Karpas-422 (cell line): ENCODE data around the gene PRSS50. TPM values are rescaled to one million over a fixed set of nuclear protein-coding genes. Genes with fewer than 3 reads are reported as not detected.

ENCODE experiments used
- DNase-seq: peaks from one replicate; pipeline ENCODE4 v3.0.0-alpha.2; 2015
- H2AFZ ChIP-seq: fragments of 200-600 bp; sonication (generic); 2 replicates; pipeline ENCODE4 v1.6.1; 2014; ENCODE audit warnings: antibody characterized with exemption, low read length, mixed read lengths
- H3K27ac ChIP-seq: fragments of 200-600 bp; sonication (generic); 2 replicates; pipeline ENCODE4 v1.5.1; 2014; ENCODE audit warnings: mild to moderate bottlenecking, low read length, moderate library complexity
- H3K27me3 ChIP-seq: fragments of 200-600 bp; sonication (generic); 2 replicates; pipeline ENCODE4 v1.6.1; 2014; ENCODE audit warnings: low read length, mixed read lengths
- H3K36me3 ChIP-seq: fragments of 200-600 bp; sonication (generic); 2 replicates; pipeline ENCODE4 v1.6.1; 2014; ENCODE audit warnings: low read length, mixed read lengths; ENCODE audit not compliant: insufficient read depth
- H3K4me1 ChIP-seq: fragments of 200-600 bp; sonication (generic); 2 replicates; pipeline ENCODE4 v1.6.1; 2014; ENCODE audit warnings: mild to moderate bottlenecking, low read length, mixed read lengths
- H3K4me2 ChIP-seq: fragments of 200-600 bp; sonication (generic); 2 replicates; pipeline ENCODE4 v1.6.1; 2014; ENCODE audit warnings: low read length, low read depth, mild to moderate bottlenecking; ENCODE audit not compliant: poor library complexity, severe bottlenecking
- H3K4me3 ChIP-seq: fragments of 200-600 bp; sonication (generic); 2 replicates; pipeline ENCODE4 v1.5.1; 2014; ENCODE audit warnings: mild to moderate bottlenecking, antibody characterized with exemption, low read length, mixed read lengths
- H3K79me2 ChIP-seq: fragments of 200-600 bp; sonication (generic); 2 replicates; pipeline ENCODE4 v1.6.1; 2014; ENCODE audit warnings: mild to moderate bottlenecking, low read length, mixed read lengths
- H3K9ac ChIP-seq: fragments of 200-600 bp; sonication (generic); 2 replicates; pipeline ENCODE4 v1.6.0; 2014; ENCODE audit warnings: low read length
- H3K9me2 ChIP-seq: fragments of 200-600 bp; sonication (generic), shearing (Covaris generic); replicated peaks from 2 replicates; pipeline ENCODE4 v1.6.0; 2014; ENCODE audit warnings: mild to moderate bottlenecking, low read length, moderate library complexity; ENCODE audit not compliant: insufficient read depth
- H3K9me3 ChIP-seq: fragments of 300-700, 200-600 bp; sonication (generic); 2 replicates; pipeline ENCODE4 v1.6.1; 2014; ENCODE audit warnings: low read length, mixed read lengths
- H4K20me1 ChIP-seq: fragments of 200-600 bp; sonication (generic); 2 replicates; pipeline ENCODE4 v1.6.1; 2014; ENCODE audit warnings: mild to moderate bottlenecking, antibody characterized with exemption, low read length, low read depth; ENCODE audit not compliant: insufficient read depth
- total RNA-seq: library from RNA; depleted of rRNA; stranded (reverse); fragments of >200 nt; shearing (Covaris generic); gene quantifications from 2 replicates; pipeline ENCODE4 v1.2.3, GENCODE V29; 2014; ENCODE audit warnings: low replicate concordance

PRSS50 gene
- total RNA-seq, 1 experiment from 2014 or later = not detected

DNA sequence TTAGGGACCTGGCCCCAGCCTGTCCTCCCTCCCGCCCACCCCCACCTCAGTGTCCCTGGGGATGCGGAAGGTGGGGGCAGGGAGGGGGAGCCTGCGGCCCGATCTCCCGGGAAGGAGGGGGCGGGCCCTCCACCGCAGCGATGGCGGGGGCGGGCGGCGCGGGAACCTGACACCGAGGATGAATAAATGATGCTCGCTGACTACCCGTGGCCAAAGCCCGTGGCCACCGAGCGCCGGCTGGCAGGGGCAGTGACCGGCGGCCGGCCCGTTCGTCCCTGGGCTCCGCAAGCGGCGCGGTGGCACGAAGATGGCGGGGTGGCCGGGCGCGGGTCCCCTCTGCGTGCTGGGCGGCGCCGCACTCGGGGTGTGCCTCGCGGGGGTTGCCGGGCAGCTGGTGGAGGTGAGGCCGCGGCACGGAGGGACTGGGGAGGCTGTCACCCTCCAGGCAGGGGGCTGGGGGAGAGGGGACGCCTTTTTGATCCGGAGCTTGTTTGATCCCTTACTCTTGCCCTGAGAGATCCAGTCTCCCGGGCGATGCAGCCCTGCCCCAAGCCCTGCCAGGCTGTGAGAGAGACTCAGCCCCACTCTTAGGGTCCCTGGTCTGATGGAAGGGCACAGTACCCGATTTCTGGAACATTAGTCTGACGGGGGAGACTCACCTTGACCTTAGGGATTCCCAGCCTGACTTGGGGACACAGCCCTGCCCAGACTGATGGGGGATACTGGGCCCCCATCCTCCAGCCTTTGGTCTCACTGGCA, 16.3 kb downstream of the PRSS50 start, which contains the start of gene TMIE:
TMIE (plus strand) TSS at position 212 of the 759 bp plus-strand sequence; CDS start at position 308, 96 bp downstream.
- no peak for DNase-seq
- Histone ChIP-seq H3K9me3 (no peaks in the 10 kb centered on the region), H3K4me2 (no peak within 1 kb of the TSS), H3K27ac (no peak within 1 kb of the TSS), H3K4me1 (no peaks in the 10 kb centered on the region), H3K9ac (no peak within 1 kb of the TSS), H3K36me3 (no peaks in the 10 kb centered on the region), H3K79me2 (no peaks in the 10 kb centered on the region), H2AFZ (no peak within 1 kb of the TSS), H3K4me3 (no peak within 1 kb of the TSS), H3K27me3 (no peaks in the 10 kb centered on the region), H4K20me1 (no peaks in the 10 kb centered on the region), H3K9me2 (no peaks in the 10 kb centered on the region)

DNA sequence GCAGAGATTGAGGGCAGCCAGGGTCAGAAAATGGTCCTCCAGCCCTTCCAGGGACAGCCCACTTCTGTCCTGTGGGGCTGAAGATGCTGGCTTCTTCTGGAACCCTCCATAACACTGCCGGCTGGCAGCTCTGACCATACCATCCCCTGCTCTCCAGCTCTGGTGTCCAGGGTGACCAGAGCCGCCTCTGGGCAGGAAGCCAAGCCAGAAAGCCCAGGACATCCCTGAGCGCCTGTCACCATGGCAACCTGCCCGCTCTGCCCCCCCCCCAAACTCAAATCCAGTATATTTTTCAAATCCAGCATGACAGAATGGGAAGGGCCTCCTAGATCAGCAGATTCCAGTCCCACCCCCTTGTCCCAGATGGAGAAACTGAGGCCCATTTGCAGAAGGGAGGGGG, 16.9 kb downstream of the PRSS50 start:
- DNase-seq = no peak
- Histone ChIP-seq H3K27me3 (no peaks in the 10 kb centered on the region), H3K4me3 (no peak overlapping the region), H3K27ac (no peak overlapping the region), H3K36me3 (no peaks in the 10 kb centered on the region), H3K9me3 (no peaks in the 10 kb centered on the region), H3K9ac (no peak overlapping the region), H3K4me2 (no peak overlapping the region), H3K79me2 (no peaks in the 10 kb centered on the region), H2AFZ (no peak overlapping the region), H3K4me1 (no peaks in the 10 kb centered on the region), H3K9me2 (no peaks in the 10 kb centered on the region), H4K20me1 (no peaks in the 10 kb centered on the region)

GRCh38 chr3:46699676-46700523, 17.8 kb downstream of the PRSS50 start:
- H3K36me3 ChIP-seq = no peaks in the 10 kb centered on the region
- no peaks in the 10 kb centered on the region for H3K79me2 ChIP-seq
- H3K4me3 ChIP-seq = no peak overlapping the region
- H3K9me3 ChIP-seq = no peaks in the 10 kb centered on the region
- H2AFZ ChIP-seq = no peak overlapping the region
- H3K27me3 ChIP-seq = no peaks in the 10 kb centered on the region
- no peaks in the 10 kb centered on the region for H3K9me2 ChIP-seq
- H4K20me1 ChIP-seq = no peaks in the 10 kb centered on the region
- no peak for DNase-seq
- H3K9ac ChIP-seq = no peak overlapping the region
- H3K4me1 ChIP-seq = no peaks in the 10 kb centered on the region
- H3K27ac ChIP-seq = no peak overlapping the region
- no peak overlapping the region for H3K4me2 ChIP-seq

GRCh38 chr3:46695962-46696894, 21.4 kb downstream of the PRSS50 start:
- no peak overlapping the region for H3K4me2 ChIP-seq
- H3K79me2 ChIP-seq = no peaks in the 10 kb centered on the region
- H3K9me3 ChIP-seq = no peaks in the 10 kb centered on the region
- no peak overlapping the region for H3K4me3 ChIP-seq
- H4K20me1 ChIP-seq = no peaks in the 10 kb centered on the region
- H3K9me2 ChIP-seq = no peaks in the 10 kb centered on the region
- H3K4me1 ChIP-seq = no peaks in the 10 kb centered on the region
- no peak for DNase-seq
- H3K9ac ChIP-seq = no peak overlapping the region
- no peaks in the 10 kb centered on the region for H3K36me3 ChIP-seq
- no peak overlapping the region for H3K27ac ChIP-seq
- no peaks in the 10 kb centered on the region for H3K27me3 ChIP-seq
- H2AFZ ChIP-seq = no peak overlapping the region

DNA sequence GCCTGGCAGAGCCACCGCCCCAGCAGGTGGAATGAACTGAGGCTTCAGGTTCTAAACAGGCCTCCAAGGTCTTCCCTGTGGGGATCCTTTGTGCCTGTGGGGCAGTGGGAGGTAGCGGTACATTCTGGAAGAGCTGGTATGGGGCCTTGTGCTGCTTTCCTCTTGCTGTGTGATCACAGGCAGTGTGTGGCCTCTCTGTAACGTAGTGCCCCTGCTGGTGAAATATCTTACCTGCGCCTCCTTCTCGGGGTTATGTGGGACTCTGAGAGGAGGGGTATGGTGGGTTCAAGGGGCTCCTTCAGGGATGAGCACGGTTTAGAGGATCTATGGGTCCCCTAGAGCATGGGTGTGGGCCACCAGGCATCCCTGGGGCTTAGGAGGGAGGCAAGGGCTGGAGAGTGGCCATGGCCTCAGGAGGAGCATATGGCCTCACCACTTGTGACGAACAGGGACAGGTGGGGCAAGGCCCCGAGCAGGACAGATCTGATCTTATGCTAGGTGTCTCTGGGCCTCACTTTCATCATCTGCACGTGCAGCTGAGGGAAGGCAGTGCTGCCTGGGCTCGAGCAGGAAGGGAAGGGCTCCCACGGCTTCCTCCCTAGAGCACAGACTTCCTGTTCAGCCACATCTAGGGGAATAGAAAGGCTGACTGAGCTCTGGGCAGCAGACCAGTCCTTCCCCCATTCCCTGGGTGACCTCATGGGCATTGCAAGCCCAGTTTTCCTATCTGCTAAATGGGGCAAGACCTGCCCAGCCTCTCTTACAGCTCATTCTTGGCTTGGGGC, 22.3 kb downstream of the PRSS50 start:
- Histone ChIP-seq H2AFZ (no peak overlapping the region), H3K27ac (no peak overlapping the region), H3K36me3 (no peaks in the 10 kb centered on the region), H4K20me1 (no peaks in the 10 kb centered on the region), H3K4me1 (no peaks in the 10 kb centered on the region), H3K9ac (no peak overlapping the region), H3K27me3 (no peaks in the 10 kb centered on the region), H3K9me2 (no peaks in the 10 kb centered on the region), H3K4me3 (no peak overlapping the region), H3K79me2 (no peaks in the 10 kb centered on the region), H3K9me3 (no peaks in the 10 kb centered on the region), H3K4me2 (no peak overlapping the region)
- DNase-seq = peak; percentile 70

GRCh38 chr3:46694520-46694919, 23.1 kb downstream of the PRSS50 start:
- DNase-seq = no peak
- Histone ChIP-seq H2AFZ (no peak overlapping the region), H3K36me3 (no peaks in the 10 kb centered on the region), H3K4me3 (no peak overlapping the region), H3K27me3 (no peaks in the 10 kb centered on the region), H3K27ac (no peak overlapping the region), H3K79me2 (no peaks in the 10 kb centered on the region), H3K4me1 (no peaks in the 10 kb centered on the region), H3K9ac (no peak overlapping the region), H4K20me1 (0 out of 2 replicates have a peak, but pooled peaks cover under 1% of the 10 kb centered on the region), H3K4me2 (no peak overlapping the region), H3K9me3 (no peaks in the 10 kb centered on the region), H3K9me2 (no peaks in the 10 kb centered on the region)

DNA sequence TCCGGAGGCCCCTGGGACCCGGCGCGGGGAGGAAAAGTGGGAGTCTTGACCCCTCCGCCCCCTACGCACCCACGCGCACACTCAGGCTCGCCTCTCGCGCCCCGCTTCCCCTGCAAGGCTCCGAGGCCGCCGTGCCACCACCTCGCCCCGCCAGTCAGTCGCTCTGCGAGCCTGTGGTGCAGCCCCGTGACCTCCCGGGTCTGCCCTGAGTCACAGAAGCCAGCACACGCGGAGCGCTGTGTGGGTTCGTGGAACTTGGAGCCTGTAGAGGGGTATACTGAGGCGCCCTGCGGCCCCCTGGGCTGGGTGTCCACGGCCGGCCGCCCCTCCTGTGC, 23.8 kb downstream of the PRSS50 start:
- Histone ChIP-seq H3K36me3 (no peaks in the 10 kb centered on the region), H3K9ac (no peak overlapping the region), H3K9me3 (no peaks in the 10 kb centered on the region), H4K20me1 (0 out of 2 replicates have a peak, but pooled peaks cover 4% of the 10 kb centered on the region), H3K4me3 (no peak overlapping the region), H3K4me1 (no peaks in the 10 kb centered on the region), H2AFZ (no peak overlapping the region), H3K27me3 (no peaks in the 10 kb centered on the region), H3K9me2 (no peaks in the 10 kb centered on the region), H3K4me2 (no peak overlapping the region), H3K79me2 (no peaks in the 10 kb centered on the region), H3K27ac (no peak overlapping the region)
- no peak for DNase-seq
